DND-41 (cell line): ENCODE measurements around the gene PDZRN4.

ENCODE experiments used
- CTCF ChIP-seq: IDR thresholded peaks from 2 replicates; pipeline ENCODE4 v1.5.1; 2012; ENCODE audit warnings: borderline replicate concordance, low read length, moderate library complexity, mild to moderate bottlenecking; ENCODE audit not compliant: poor library complexity, severe bottlenecking; ENCODE audit errors: extremely low read depth
- EZH2 ChIP-seq: IDR thresholded peaks from 3 replicates; pipeline ENCODE4 v1.6.1; 2012; ENCODE audit warnings: borderline replicate concordance, low read depth, mild to moderate bottlenecking, moderate library complexity, low read length, inconsistent platforms; ENCODE audit not compliant: severe bottlenecking

- TF ChIP-seq CTCF (no peak), EZH2 (no peak)
Observed at GRCh38 chr12:41437563-41437962, 249.4 kb downstream of the PDZRN4 start.
